SK-N-SH treated with all-trans-retinoic acid at 6 μM for 48 hours (cell line): ENCODE measurements around the gene MCTP2.

Source experiments
- ARNTL ChIP-seq: fragments of 450-650 bp; formaldehyde crosslinking; IDR thresholded peaks from 2 replicates; pipeline ENCODE4 v1.5.0; 2020; ENCODE audit warnings: low read depth, mild to moderate bottlenecking, moderate library complexity, borderline replicate concordance
- ZNF8 ChIP-seq: fragments of 450-650 bp; formaldehyde crosslinking; IDR thresholded peaks from 2 replicates; pipeline ENCODE4 v1.5.0; 2020; ENCODE audit warnings: mild to moderate bottlenecking, moderate library complexity

DNA sequence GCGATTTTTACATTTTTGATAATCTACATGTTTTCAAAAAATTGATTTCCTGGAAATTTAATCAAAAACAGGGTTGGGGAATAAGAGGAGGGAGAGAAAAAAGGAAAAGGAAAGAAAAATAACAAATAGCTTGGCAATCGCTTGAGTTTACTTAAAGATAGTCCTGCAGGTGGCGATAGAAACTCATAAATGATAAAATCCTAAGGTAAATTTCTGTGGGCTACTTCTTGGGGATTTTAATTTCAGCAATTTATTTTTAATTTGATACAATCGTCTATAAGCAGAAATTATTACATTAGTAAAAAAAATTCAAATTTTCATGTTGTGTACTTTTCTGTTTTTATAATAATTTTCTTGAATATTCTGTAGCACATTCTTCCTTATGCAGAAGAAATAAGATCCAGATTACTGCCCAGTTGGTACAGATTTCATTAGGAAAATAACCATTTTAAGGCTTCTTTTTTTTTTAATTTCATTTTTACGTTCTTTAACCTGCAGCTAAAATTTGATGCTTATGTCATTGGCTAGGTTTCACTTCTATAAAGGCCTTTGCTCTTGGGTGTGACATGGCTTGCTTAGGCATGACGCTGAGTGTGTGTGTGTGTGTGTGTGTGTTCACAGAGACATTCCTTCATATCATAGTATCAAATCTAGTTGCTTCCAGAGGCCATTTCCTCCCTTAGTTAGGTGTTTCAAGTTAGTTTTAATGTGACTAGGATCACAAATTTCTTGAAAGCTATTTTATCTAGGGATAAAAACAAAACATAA is 181.8 kb downstream of the MCTP2 start:
- TF ChIP-seq ZNF8 (CRISPR knock-in tag) (no peak), ARNTL (CRISPR knock-in tag) (no peak)
